ENCODE data around the gene SIPA1L2.

The SIPA1L2 gene

GRCh38 chr1:232591344-232591743 is 38.6 kb downstream of the SIPA1L2 start:
- Histone ChIP-seq H4K91ac (ENCODE audit: low read depth, low read length) (peak overlapping the region; percentile 53), H4K8ac (ENCODE audit: low read depth, low read length) (no peak overlapping the region), H2BK120ac (ENCODE audit: insufficient read depth, low read length, poor library complexity) (no peak overlapping the region), H2BK12ac (ENCODE audit: low read length) (peak overlapping the region; percentile 5), H2BK5ac (ENCODE audit: low read depth, low read length, poor library complexity) (no peak overlapping the region), H3K4me1 (ENCODE audit: control insufficient read depth in 1 of 2, insufficient read depth in 2 of 2, low read length in 2 of 2) (peaks cover 25 to 34% of the 10 kb centered on the region in 2 experiments), H3K9me3 (ENCODE audit: insufficient read depth, low read depth, low read length) (no peaks in the 10 kb centered on the region), H3K27me3 (ENCODE audit: insufficient read depth, low read length) (no peaks in the 10 kb centered on the region), H3K79me2 (ENCODE audit: control insufficient read depth, insufficient read depth, low read length, poor library complexity) (peaks cover 8% of the 10 kb centered on the region), H3K4me3 (ENCODE audit: low read depth, low read length) (no peak overlapping the region), H3K18ac (ENCODE audit: low read length) (no peak overlapping the region), H3K9ac (ENCODE audit: low read length) (no peak overlapping the region), H2AFZ (ENCODE audit: insufficient read depth, low read length, poor library complexity) (no peak overlapping the region), H3K36me3 (ENCODE audit: control insufficient read depth in 1 of 2, insufficient read depth in 2 of 2, low read length in 2 of 2) (no peaks in the 10 kb centered on the region), H3K27ac (ENCODE audit: low read depth, low read length) (no peak overlapping the region), H3K79me1 (ENCODE audit: low read length) (peaks cover 11% of the 10 kb centered on the region), H2AK5ac (ENCODE audit: low read length) (peak overlapping the region; percentile 3), H3K14ac (ENCODE audit: low read length) (no peak overlapping the region), H3K4me2 (ENCODE audit: low read length) (no peak overlapping the region), H4K12ac (ENCODE audit: low read depth, low read length) (no peak overlapping the region), H3K4ac (ENCODE audit: low read depth, low read length) (no peak overlapping the region), H3K23ac (ENCODE audit: low read length) (no peak overlapping the region)
- no CpG with 5 or more reads among the region's 3 CpGs for WGBS (ENCODE audit: extremely low coverage, insufficient coverage, insufficient read length)
- DNase-seq, result no peak

- Histone ChIP-seq H2BK120ac (ENCODE audit: insufficient read depth, low read length, poor library complexity) (peak overlapping the region; percentile 83), H2BK5ac (ENCODE audit: low read depth, low read length, poor library complexity) (peak overlapping the region; percentile 50), H3K27me3 (ENCODE audit: insufficient read depth, low read length) (no peaks in the 10 kb centered on the region), H3K9me3 (ENCODE audit: insufficient read depth, low read depth, low read length) (no peaks in the 10 kb centered on the region), H3K23ac (ENCODE audit: low read length) (no peak overlapping the region), H4K8ac (ENCODE audit: low read depth, low read length) (no peak overlapping the region), H3K14ac (ENCODE audit: low read length) (no peak overlapping the region), H3K4ac (ENCODE audit: low read depth, low read length) (no peak overlapping the region), H3K79me2 (ENCODE audit: control insufficient read depth, insufficient read depth, low read length, poor library complexity) (peaks cover 8% of the 10 kb centered on the region), H3K4me2 (ENCODE audit: low read length) (no peak overlapping the region), H3K18ac (ENCODE audit: low read length) (no peak overlapping the region), H3K4me3 (ENCODE audit: low read depth, low read length) (no peak overlapping the region), H2AFZ (ENCODE audit: insufficient read depth, low read length, poor library complexity) (no peak overlapping the region), H3K27ac (ENCODE audit: low read depth, low read length) (peak overlapping the region; percentile 40), H4K12ac (ENCODE audit: low read depth, low read length) (no peak overlapping the region), H3K36me3 (ENCODE audit: control insufficient read depth in 1 of 2, insufficient read depth in 2 of 2, low read length in 2 of 2) (no peaks in the 10 kb centered on the region), H2AK5ac (ENCODE audit: low read length) (peak overlapping the region; percentile 44), H2BK12ac (ENCODE audit: low read length) (peak overlapping the region; percentile 23), H3K9ac (ENCODE audit: low read length) (no peak overlapping the region), H4K91ac (ENCODE audit: low read depth, low read length) (peak overlapping the region; percentile 63), H3K79me1 (ENCODE audit: low read length) (peaks cover 11% of the 10 kb centered on the region), H3K4me1 (ENCODE audit: control insufficient read depth in 1 of 2, insufficient read depth in 2 of 2, low read length in 2 of 2) (peaks cover 25 to 28% of the 10 kb centered on the region in 2 experiments)
- DNase-seq, result no peak
- no CpG with 5 or more reads among the region's 5 CpGs for WGBS (ENCODE audit: extremely low coverage, insufficient coverage, insufficient read length)
Measured at GRCh38 chr1:232590744-232591082, 39.2 kb downstream of the SIPA1L2 start.

DNA sequence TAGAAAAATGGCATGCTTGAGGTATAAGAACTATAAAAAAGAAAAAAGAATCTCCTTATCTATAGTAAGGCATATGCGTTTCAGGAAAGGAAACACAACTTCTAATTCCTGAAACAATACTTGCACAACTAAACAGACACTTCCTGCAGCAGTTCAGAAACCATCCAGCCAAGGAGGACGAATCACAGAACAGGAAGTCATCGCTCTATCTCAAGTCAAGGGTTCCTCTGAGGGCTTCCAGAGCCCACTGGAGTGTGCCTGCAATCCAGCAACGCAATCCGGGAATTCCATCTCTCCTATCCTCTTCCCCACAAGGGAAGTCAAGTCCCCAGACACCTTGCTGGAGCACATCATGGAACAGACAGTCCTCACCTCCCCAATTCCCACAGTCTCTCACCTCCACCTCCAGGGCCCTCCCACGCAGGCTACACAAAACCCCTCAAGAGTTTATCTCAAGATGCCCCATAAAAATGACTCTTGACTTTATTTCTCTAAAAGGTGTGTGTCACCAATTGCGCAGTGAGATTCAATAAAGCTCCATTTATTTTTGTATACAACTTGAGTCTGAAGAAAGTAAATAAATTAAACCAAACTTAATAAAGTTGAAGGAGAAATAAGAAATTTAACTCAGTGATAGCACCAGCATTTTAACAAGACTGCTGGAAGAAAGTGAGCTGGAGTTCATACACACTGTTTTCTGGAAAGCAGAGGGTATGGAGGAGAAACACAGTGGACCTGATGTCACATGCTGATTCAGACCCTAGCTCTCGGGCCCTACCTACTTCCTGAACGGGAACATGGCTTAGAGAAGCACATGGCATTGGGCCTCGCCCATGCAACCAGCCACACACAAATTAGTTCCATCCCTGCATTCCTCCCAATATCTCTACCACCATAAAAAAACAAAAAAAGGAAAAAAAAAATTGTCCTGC is 39.9 kb downstream of the SIPA1L2 start:
- Histone ChIP-seq H3K9ac (ENCODE audit: low read length) (no peak overlapping the region), H3K9me3 (ENCODE audit: insufficient read depth, low read depth, low read length) (no peaks in the 10 kb centered on the region), H3K36me3 (ENCODE audit: control insufficient read depth in 1 of 2, insufficient read depth in 2 of 2, low read length in 2 of 2) (no peaks in the 10 kb centered on the region), H3K23ac (ENCODE audit: low read length) (no peak overlapping the region), H3K4ac (ENCODE audit: low read depth, low read length) (peak overlapping the region; percentile 52), H3K4me2 (ENCODE audit: low read length) (no peak overlapping the region), H2AK5ac (ENCODE audit: low read length) (peak overlapping the region; percentile 84), H3K79me2 (ENCODE audit: control insufficient read depth, insufficient read depth, low read length, poor library complexity) (peaks cover 8% of the 10 kb centered on the region), H4K8ac (ENCODE audit: low read depth, low read length) (peak overlapping the region; percentile 16), H3K18ac (ENCODE audit: low read length) (peak overlapping the region; percentile 77), H3K27me3 (ENCODE audit: insufficient read depth, low read length) (no peaks in the 10 kb centered on the region), H3K4me3 (ENCODE audit: low read depth, low read length) (no peak overlapping the region), H4K91ac (ENCODE audit: low read depth, low read length) (peak overlapping the region; percentile 35), H2BK120ac (ENCODE audit: insufficient read depth, low read length, poor library complexity) (peak overlapping the region; percentile 83), H3K27ac (ENCODE audit: low read depth, low read length) (peak overlapping the region; percentile 52), H2AFZ (ENCODE audit: insufficient read depth, low read length, poor library complexity) (no peak overlapping the region), H2BK12ac (ENCODE audit: low read length) (peak overlapping the region; percentile 88), H3K4me1 (ENCODE audit: control insufficient read depth in 1 of 2, insufficient read depth in 2 of 2, low read length in 2 of 2) (peaks cover 21 to 25% of the 10 kb centered on the region in 2 experiments), H2BK5ac (ENCODE audit: low read depth, low read length, poor library complexity) (peak overlapping the region; percentile 86), H4K12ac (ENCODE audit: low read depth, low read length) (no peak overlapping the region), H3K79me1 (ENCODE audit: low read length) (peaks cover 11% of the 10 kb centered on the region), H3K14ac (ENCODE audit: low read length) (peak overlapping the region; percentile 48)
- no peak for DNase-seq
- no CpG with 5 or more reads among the region's 10 CpGs for WGBS (ENCODE audit: extremely low coverage, insufficient coverage, insufficient read length)

GRCh38 chr1:232589111-232589811 is 40.7 kb downstream of the SIPA1L2 start:
- Histone ChIP-seq H3K36me3 (ENCODE audit: control insufficient read depth in 1 of 2, insufficient read depth in 2 of 2, low read length in 2 of 2) (no peaks in the 10 kb centered on the region), H3K79me1 (ENCODE audit: low read length) (peaks cover 6% of the 10 kb centered on the region), H3K27me3 (ENCODE audit: insufficient read depth, low read length) (no peaks in the 10 kb centered on the region), H3K4me3 (ENCODE audit: low read depth, low read length) (no peak overlapping the region), H3K79me2 (ENCODE audit: control insufficient read depth, insufficient read depth, low read length, poor library complexity) (peaks cover 5% of the 10 kb centered on the region), H2AK5ac (ENCODE audit: low read length) (no peak overlapping the region), H4K12ac (ENCODE audit: low read depth, low read length) (no peak overlapping the region), H3K18ac (ENCODE audit: low read length) (no peak overlapping the region), H3K9ac (ENCODE audit: low read length) (no peak overlapping the region), H2BK5ac (ENCODE audit: low read depth, low read length, poor library complexity) (no peak overlapping the region), H3K27ac (ENCODE audit: low read depth, low read length) (peak overlapping the region; percentile 27), H3K23ac (ENCODE audit: low read length) (no peak overlapping the region), H3K4me2 (ENCODE audit: low read length) (no peak overlapping the region), H4K8ac (ENCODE audit: low read depth, low read length) (no peak overlapping the region), H2BK120ac (ENCODE audit: insufficient read depth, low read length, poor library complexity) (no peak overlapping the region), H3K9me3 (ENCODE audit: insufficient read depth, low read depth, low read length) (no peaks in the 10 kb centered on the region), H3K4ac (ENCODE audit: low read depth, low read length) (no peak overlapping the region), H2AFZ (ENCODE audit: insufficient read depth, low read length, poor library complexity) (no peak overlapping the region), H3K4me1 (ENCODE audit: control insufficient read depth in 1 of 2, insufficient read depth in 2 of 2, low read length in 2 of 2) (peaks cover 15 to 18% of the 10 kb centered on the region in 2 experiments), H2BK12ac (ENCODE audit: low read length) (no peak overlapping the region), H4K91ac (ENCODE audit: low read depth, low read length) (no peak overlapping the region), H3K14ac (ENCODE audit: low read length) (no peak overlapping the region)
- DNase-seq, result no peak
- WGBS (ENCODE audit: extremely low coverage, insufficient coverage, insufficient read length), result no CpG with 5 or more reads among the region's 6 CpGs

Data from trophoblast cell (in vitro differentiated cells and primary cell).